HepG2 (cell line): ENCODE measurements around the gene PRKG1. TPM values are rescaled to one million over a fixed set of nuclear protein-coding genes. Genes with fewer than 3 reads are reported as not detected.

Experiments
- ATAC-seq: fragments of 200-7000 bp; cut with Tn5 transposase; 3 replicates; pipeline ENCODE4 v1.9.1; 2020; ENCODE audit warnings: mild to moderate bottlenecking, moderate library complexity
- BruUV-seq: library from RNA; stranded (reverse); fragments of 400-500 nt; replicated peaks from 2 replicates; lab custom pipeline; 2021; lab: Mats Ljungman, UMichigan
- CTCF ChIA-PET: fragments of 300-600 bp; formaldehyde crosslinking; extraction: SDS; loops from one replicate; lab custom pipeline; 2021; ENCODE audit warnings: low total read pairs, inconsistent platforms, low intra/inter-chr PET ratio; lab: Yijun Ruan, JAX
- POLR2A ChIA-PET: fragments of 350-600 bp; sonication (Branson Sonifier 250); formaldehyde crosslinking; loops from one replicate; lab custom pipeline; 2020; ENCODE audit warnings: antibody characterized with exemption, inconsistent platforms; lab: Yijun Ruan, JAX
- DNase-seq: peaks from one replicate; pipeline ENCODE4 v3.0.0-alpha.2; 2015; ENCODE audit warnings: low spot score
- FAIRE-seq: peaks from 3 replicates; lab custom pipeline; 2011; peaks lifted over from hg19 to GRCh38; lab: Jason Lieb, UNC
- H2AFZ ChIP-seq: one replicate; pipeline ENCODE4 v1.6.1; 2011; ENCODE audit warnings: low read length, inconsistent platforms
- H3K27ac ChIP-seq: fragments of 300-600 bp; 3 replicates; pipeline ENCODE4 v1.8.0; 2011; ENCODE audit warnings: mixed run types, mild to moderate bottlenecking, mixed read lengths, low read length, inconsistent platforms; ENCODE audit not compliant: insufficient read depth; ENCODE audit errors: extremely low read length
- H3K27me3 ChIP-seq, 2 experiments: fragments of 200-600 bp in 1 of 2; 2 replicates in 1 of 2; 3 replicates in 1 of 2; pipeline versions ENCODE4 v1.6.0 to v1.8.0; 2011; ENCODE audit warnings: low read length in 2 of 2, mild to moderate bottlenecking in 2 of 2, moderate library complexity in 2 of 2, inconsistent platforms in 1 of 2; ENCODE audit not compliant: insufficient read depth in 2 of 2, control insufficient read depth in 1 of 2
- H3K36me3 ChIP-seq, 2 experiments: fragments of 200-600 bp in 1 of 2; replicated peaks in 1 of 2; 2 replicates in 1 of 2; 3 replicates in 1 of 2; pipeline versions ENCODE4 v1.5.1 to v1.8.0; 2011; ENCODE audit warnings: low read length in 2 of 2, inconsistent platforms in 1 of 2; ENCODE audit not compliant: insufficient read depth in 2 of 2, control insufficient read depth in 1 of 2
- H3K4me1 ChIP-seq: 2 replicates; pipeline ENCODE4 v1.5.1; 2012; ENCODE audit warnings: low read length, inconsistent platforms; ENCODE audit not compliant: insufficient read depth
- H3K4me2 ChIP-seq: 2 replicates; pipeline ENCODE4 v1.6.0; 2011; ENCODE audit warnings: low read depth, low read length, inconsistent platforms
- H3K4me3 ChIP-seq, 3 experiments: fragments of 200-600 bp in 1 of 3; sonication (generic), shearing (Covaris generic) in 1 of 3; replicated peaks in 1 of 3; 2 replicates each; pipeline ENCODE4 v1.5.1; 2011 to 2016; ENCODE audit warnings: low read length in 3 of 3, inconsistent platforms in 2 of 3, low read depth in 2 of 3, mild to moderate bottlenecking in 2 of 3, control low read depth in 1 of 3, mixed read lengths in 1 of 3; ENCODE audit not compliant: insufficient read depth in 1 of 3
- H3K79me2 ChIP-seq: one replicate; pipeline ENCODE4 v1.6.1; 2011; ENCODE audit warnings: low read length, inconsistent platforms; ENCODE audit not compliant: insufficient read depth
- H3K9ac ChIP-seq: 2 replicates; pipeline ENCODE4 v1.6.0; 2011; ENCODE audit warnings: mild to moderate bottlenecking, low read depth, low read length, inconsistent platforms; ENCODE audit not compliant: insufficient read depth
- H3K9me3 ChIP-seq: 2 replicates; pipeline ENCODE4 v1.5.1; 2012; ENCODE audit warnings: mild to moderate bottlenecking, low read length
- H4K20me1 ChIP-seq: 2 replicates; pipeline ENCODE4 v1.6.0; 2011; ENCODE audit warnings: inconsistent platforms, mild to moderate bottlenecking, low read length, moderate library complexity; ENCODE audit not compliant: insufficient read depth
- HBP1 ChIP-seq: IDR thresholded peaks from 2 replicates; pipeline ENCODE4 v1.6.1; 2016; ENCODE audit warnings: low read depth, control low read depth
- SIN3A ChIP-seq: IDR thresholded peaks from 2 replicates; pipeline ENCODE4 v1.6.1; 2011; ENCODE audit warnings: low read depth, mild to moderate bottlenecking, control low read depth, low read length, borderline replicate concordance
- ZMYM3 ChIP-seq: sonication (generic); formaldehyde crosslinking; IDR thresholded peaks from 2 replicates; pipeline ENCODE4 v1.5.1; 2020; ENCODE audit warnings: mild to moderate bottlenecking, missing genetic modification reagents
- ZNF280D ChIP-seq: sonication (generic); formaldehyde crosslinking; IDR thresholded peaks from 2 replicates; pipeline ENCODE4 v1.5.1; 2020; ENCODE audit warnings: mild to moderate bottlenecking, missing genetic modification reagents
- ZNF343 ChIP-seq: sonication (generic); formaldehyde crosslinking; IDR thresholded peaks from 2 replicates; pipeline ENCODE4 v1.4.0; 2020; ENCODE audit warnings: mild to moderate bottlenecking, missing genetic modification reagents
- in situ Hi-C: cut with HindIII; loops from 2 replicates; pipeline ENCODE4 v1.10.0; 2017; ENCODE audit warnings: low pct_unique_long_range_greater_than_20kb; ENCODE audit not compliant: extremely low pct_ligation_motif_present
- intact Hi-C: fragments of 100-400 bp; cut with micrococcal nuclease; formaldehyde crosslinking; loops from one replicate; pipeline ENCODE4 v1.10.0; 2022; ENCODE audit not compliant: unreplicated experiment
- polyA plus RNA-seq, 8 experiments: library from polyadenylated mRNA; depleted of rRNA in 3 of 8; stranded (reverse) in 7 of 8; unstranded in 1 of 8; fragments of >200 nt; fragmentation: Illumina TruSeq in 4 of 8; extraction: Trizol in 4 of 8; gene quantifications; 2 replicates each; pipeline versions ENCODE4 v1.2.1 to v1.2.3, GENCODE V29; 2011 to 2016; ENCODE audit warnings: low read depth in 4 of 8, missing spikeins in 1 of 8, mixed read lengths in 1 of 8; ENCODE audit not compliant: insufficient read depth in 1 of 8
- total RNA-seq, 5 experiments: library from RNA; depleted of rRNA; stranded (reverse); fragments of >200 nt; fragmentation: Illumina TruSeq; extraction: Trizol; gene quantifications; 2 replicates each; pipeline ENCODE4 v1.2.3, GENCODE V29; 2016; ENCODE audit warnings: low read depth in 1 of 5
- TF ChIP-seq, protein P1 (sequence below): sonication (generic); formaldehyde crosslinking; IDR thresholded peaks from 2 replicates; pipeline ENCODE4 v1.4.0; 2020; ENCODE audit warnings: low read depth, mild to moderate bottlenecking, missing genetic modification reagents

Gene PRKG1
- total and polyA plus RNA-seq, 2 of the 13 experiments (the other 11 are each of a cell fraction or from before 2014, with no cell fraction given), result 0.01 TPM; not detected in 1

DNA sequence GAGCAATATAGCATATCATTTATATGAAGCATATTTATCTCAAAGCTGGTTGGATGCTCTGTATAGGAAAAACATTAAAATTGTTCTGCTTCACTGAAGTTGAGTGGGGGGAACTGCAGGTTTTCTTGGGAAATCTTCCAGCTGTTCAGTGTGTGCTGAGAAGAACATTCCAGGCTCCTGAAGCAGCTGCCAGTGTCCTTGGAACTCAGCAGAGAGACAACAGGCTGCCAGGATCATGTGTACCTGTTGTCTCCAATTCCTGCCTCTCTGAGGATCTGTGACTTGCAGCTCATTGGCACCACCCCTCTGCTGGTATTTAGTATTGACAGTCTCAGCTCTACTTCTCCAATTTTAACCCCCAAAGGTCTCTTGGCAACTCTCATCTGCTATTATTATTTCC is 42.3 kb upstream of the PRKG1 start:
- no peak for ATAC-seq
- Histone ChIP-seq H3K36me3 (no peaks in the 10 kb centered on the region), H3K9ac (no peak overlapping the region), H4K20me1 (no peaks in the 10 kb centered on the region), H3K79me2 (no peaks in the 10 kb centered on the region), H3K4me1 (no peaks in the 10 kb centered on the region), H3K4me2 (no peak overlapping the region), H3K27me3 (no peaks in the 10 kb centered on the region), H3K9me3 (no peaks in the 10 kb centered on the region), H3K27ac (no peak overlapping the region), H3K4me3 (no peak overlapping the region), H2AFZ (no peak overlapping the region)
- ChIA-PET POLR2A (no interaction called here), CTCF (no interaction called here)
- no TSS peak for BruUV-seq
- TF ChIP-seq ZNF280D (CRISPR knock-in tag) (no peak), ZMYM3 (CRISPR knock-in tag) (no peak), SIN3A (no peak), ZNF343 (CRISPR knock-in tag) (no peak), HBP1 (CRISPR knock-in tag) (no peak)
- TF ChIP-seq, protein P1, sequence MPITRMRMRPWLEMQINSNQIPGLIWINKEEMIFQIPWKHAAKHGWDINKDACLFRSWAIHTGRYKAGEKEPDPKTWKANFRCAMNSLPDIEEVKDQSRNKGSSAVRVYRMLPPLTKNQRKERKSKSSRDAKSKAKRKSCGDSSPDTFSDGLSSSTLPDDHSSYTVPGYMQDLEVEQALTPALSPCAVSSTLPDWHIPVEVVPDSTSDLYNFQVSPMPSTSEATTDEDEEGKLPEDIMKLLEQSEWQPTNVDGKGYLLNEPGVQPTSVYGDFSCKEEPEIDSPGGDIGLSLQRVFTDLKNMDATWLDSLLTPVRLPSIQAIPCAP (CRISPR knock-in tag), result no peak
- intact Hi-C loops, result no loop called here
- DNase-seq, result no peak
- in situ Hi-C loops, result no loop called here
- FAIRE-seq, result no peak
